Measurements from ENCODE around the gene FGF19. TPM values are rescaled to one million over a fixed set of nuclear protein-coding genes. Genes with fewer than 3 reads are reported as not detected.

FGF19 gene
- total and polyA plus RNA-seq, 8 donors, result 0.06 to 0.08 TPM; not detected in 6

GRCh38 chr11:69674267-69674885 lies 29.4 kb downstream of the FGF19 start:
- Histone ChIP-seq H3K4me1 (peaks cover 10 to 31% of the 10 kb centered on the region in 2 donors), H3K4me3 (peak overlapping the region; percentile 88 to 98), H3K27me3 (peaks cover 0 to 5% of the 10 kb centered on the region in 2 donors), H3K9me3 (no peaks in the 10 kb centered on the region), H3K36me3 (peaks cover 0 to 37% of the 10 kb centered on the region in 2 donors), H3K27ac (peak overlapping the region; percentile 76 to 80)
- ATAC-seq (peak; percentile 9), DNase-seq (peak in 1 of 4 donors; percentile 47)
- no peak for TF ChIP-seq CTCF (IDR thresholded peaks at IDR 0.05)
- intact Hi-C loops (cut with DNase I), result no loop called here

GRCh38 chr11:69671734-69672465 lies 31.9 kb downstream of the FGF19 start:
- Histone ChIP-seq H3K27me3 (peaks cover 0 to 2% of the 10 kb centered on the region in 2 donors), H3K9me3 (no peaks in the 10 kb centered on the region), H3K36me3 (peaks cover 0 to 50% of the 10 kb centered on the region in 2 donors), H3K4me1 (peaks cover 10 to 31% of the 10 kb centered on the region in 2 donors), H3K27ac (no peak overlapping the region), H3K4me3 (no peak overlapping the region)
- ATAC-seq, result no peak
- no peak for DNase-seq
- TF ChIP-seq CTCF (IDR thresholded peaks at IDR 0.05), result no peak
- intact Hi-C loops (cut with DNase I), result no loop called here

- no peaks in the 10 kb centered on the region for H3K27me3 ChIP-seq
- no peak overlapping the region for H3K4me3 ChIP-seq
- no peak overlapping the region for H3K27ac ChIP-seq
- H3K36me3 ChIP-seq, result peaks cover 0 to 66% of the 10 kb centered on the region in 2 donors
- peak; percentile 95 to 96 for TF ChIP-seq CTCF (IDR thresholded peaks at IDR 0.05)
- DNase-seq (peak; percentile 77 to 92 (median 87)), ATAC-seq (peak; percentile 79)
- no peaks in the 10 kb centered on the region for H3K9me3 ChIP-seq
- intact Hi-C loops (cut with DNase I), result no loop called here
- H3K4me1 ChIP-seq, result peaks cover 10 to 27% of the 10 kb centered on the region in 2 donors
These were observed 33.5 kb downstream of the FGF19 start for GRCh38 chr11:69670158-69670845.

GRCh38 chr11:69669486-69669885 lies 34.3 kb downstream of the FGF19 start:
- Histone ChIP-seq H3K27me3 (no peaks in the 10 kb centered on the region), H3K9me3 (no peaks in the 10 kb centered on the region), H3K36me3 (peaks cover 0 to 74% of the 10 kb centered on the region in 2 donors), H3K4me3 (no peak overlapping the region), H3K27ac (no peak overlapping the region), H3K4me1 (peaks cover 8 to 23% of the 10 kb centered on the region in 2 donors)
- DNase-seq (no peak), ATAC-seq (no peak)
- TF ChIP-seq CTCF (IDR thresholded peaks at IDR 0.05), result no peak
- intact Hi-C loops (cut with DNase I), result no loop called here

Measured in left lung (tissue), 10 donors.